HG02852 (cell line): ENCODE measurements around the gene SF3A1.

Source experiments
- ATAC-seq: cut with Tn5 transposase; IDR thresholded peaks from one replicate; pipeline ENCODE4 v1.9.1; 2021; ENCODE audit warnings: mild to moderate bottlenecking, moderate library complexity; ENCODE audit not compliant: unreplicated experiment

Gene SF3A1

GRCh38 chr22:30307041-30307574 lies 49.6 kb downstream of the SF3A1 start:
- no peak for ATAC-seq

- no peak for ATAC-seq
These were observed 50.1 kb downstream of the SF3A1 start for GRCh38 chr22:30306627-30307011.

GRCh38 chr22:30305906-30306626 lies 50.6 kb downstream of the SF3A1 start:
- ATAC-seq = no peak

- no peak for ATAC-seq
These were observed 51.2 kb downstream of the SF3A1 start for GRCh38 chr22:30305519-30305905.

GRCh38 chr22:30304495-30305244 lies 52.0 kb downstream of the SF3A1 start:
- ATAC-seq = no peak

GRCh38 chr22:30302810-30303138 lies 53.9 kb downstream of the SF3A1 start:
- ATAC-seq = no peak

- ATAC-seq = no peak
These were observed 54.5 kb downstream of the SF3A1 start for GRCh38 chr22:30301995-30302809.

GRCh38 chr22:30299322-30299721 lies 57.4 kb downstream of the SF3A1 start:
- no peak for ATAC-seq

- ATAC-seq = no peak
These were observed 58.5 kb downstream of the SF3A1 start for GRCh38 chr22:30297991-30298701.

- ATAC-seq = no peak
These were observed 59.3 kb downstream of the SF3A1 start for GRCh38 chr22:30297276-30297990.

GRCh38 chr22:30296833-30297232 lies 59.9 kb downstream of the SF3A1 start:
- ATAC-seq = no peak

GRCh38 chr22:30296324-30296723 lies 60.4 kb downstream of the SF3A1 start:
- no peak for ATAC-seq

- no peak for ATAC-seq
These were observed 61.1 kb downstream of the SF3A1 start for GRCh38 chr22:30295576-30295975.

GRCh38 chr22:30294830-30295229 lies 61.9 kb downstream of the SF3A1 start:
- ATAC-seq = no peak

GRCh38 chr22:30294066-30294465 lies 62.6 kb downstream of the SF3A1 start:
- ATAC-seq = no peak

- ATAC-seq = no peak
These were observed 63.7 kb downstream of the SF3A1 start for GRCh38 chr22:30293026-30293425.

- no peak for ATAC-seq
These were observed 64.4 kb downstream of the SF3A1 start for GRCh38 chr22:30292069-30292970.

- ATAC-seq = no peak
These were observed 65.4 kb downstream of the SF3A1 start for GRCh38 chr22:30291058-30291892.
